GM18526 (cell line): ENCODE results near the gene SLC51B.

Source experiments
- POLR2A ChIP-seq: IDR thresholded peaks from 3 replicates; pipeline ENCODE4 v1.6.1; 2011; ENCODE audit not compliant: insufficient read length; ENCODE audit errors: extremely low read depth

Gene SLC51B

DNA sequence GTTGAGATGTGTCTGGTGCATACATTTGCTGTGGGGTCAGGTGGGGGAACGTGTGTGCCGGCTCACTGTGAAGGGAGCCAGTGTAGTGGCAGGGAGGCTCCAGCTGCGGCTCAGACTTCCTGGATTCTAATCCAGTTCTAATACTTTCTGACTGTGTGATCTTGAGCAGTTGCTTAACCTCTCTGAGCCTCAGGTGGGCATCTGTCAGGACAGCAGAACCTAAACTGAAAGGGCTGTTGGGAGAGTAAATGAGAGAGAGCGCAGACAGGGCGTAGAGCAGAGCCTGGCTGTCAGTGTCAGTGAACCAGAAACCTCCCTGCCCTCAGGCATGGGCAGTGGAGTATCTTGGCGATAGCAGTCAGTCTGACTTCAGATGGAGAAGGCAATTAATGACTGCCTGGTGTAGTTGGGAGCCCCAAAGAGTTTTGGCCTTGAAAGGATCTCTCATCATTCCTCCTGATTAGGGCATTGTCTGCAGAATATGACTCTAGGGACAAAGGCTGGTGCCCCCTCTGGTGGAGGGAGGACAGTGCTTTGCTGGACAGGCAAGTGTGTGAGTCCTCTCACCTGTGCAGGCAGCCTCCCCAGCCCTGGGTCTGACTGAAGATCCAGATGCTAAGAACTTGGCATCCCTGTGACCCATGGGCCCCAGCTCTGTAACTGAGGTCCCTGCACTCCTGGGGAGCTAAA lies 40.9 kb downstream of the SLC51B start:
- TF ChIP-seq POLR2A, result no peak

DNA sequence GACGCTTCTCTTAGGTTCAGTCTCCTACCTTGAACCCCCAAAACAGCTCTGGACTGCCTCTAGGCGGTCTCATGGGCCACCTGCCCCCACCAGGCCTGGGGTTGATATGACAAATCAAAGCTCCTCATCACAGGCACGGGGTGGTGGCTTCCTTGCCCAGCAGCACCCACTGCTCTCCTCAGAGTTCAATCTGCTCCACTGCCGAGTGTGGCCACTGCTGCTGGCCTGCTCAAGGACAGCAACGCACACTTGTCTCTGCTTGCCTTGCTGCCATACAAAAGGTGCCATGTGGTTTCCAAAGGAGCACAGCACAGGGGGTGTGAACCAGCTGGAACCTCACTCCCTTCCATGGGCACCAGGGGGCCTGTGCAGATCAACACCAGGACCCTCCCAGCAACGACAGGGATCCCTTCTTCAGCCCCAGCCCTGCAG lies 41.5 kb downstream of the SLC51B start:
- TF ChIP-seq POLR2A, result no peak

- no peak for TF ChIP-seq POLR2A
These were observed 42.2 kb downstream of the SLC51B start for GRCh38 chr15:65087411-65087810.

DNA sequence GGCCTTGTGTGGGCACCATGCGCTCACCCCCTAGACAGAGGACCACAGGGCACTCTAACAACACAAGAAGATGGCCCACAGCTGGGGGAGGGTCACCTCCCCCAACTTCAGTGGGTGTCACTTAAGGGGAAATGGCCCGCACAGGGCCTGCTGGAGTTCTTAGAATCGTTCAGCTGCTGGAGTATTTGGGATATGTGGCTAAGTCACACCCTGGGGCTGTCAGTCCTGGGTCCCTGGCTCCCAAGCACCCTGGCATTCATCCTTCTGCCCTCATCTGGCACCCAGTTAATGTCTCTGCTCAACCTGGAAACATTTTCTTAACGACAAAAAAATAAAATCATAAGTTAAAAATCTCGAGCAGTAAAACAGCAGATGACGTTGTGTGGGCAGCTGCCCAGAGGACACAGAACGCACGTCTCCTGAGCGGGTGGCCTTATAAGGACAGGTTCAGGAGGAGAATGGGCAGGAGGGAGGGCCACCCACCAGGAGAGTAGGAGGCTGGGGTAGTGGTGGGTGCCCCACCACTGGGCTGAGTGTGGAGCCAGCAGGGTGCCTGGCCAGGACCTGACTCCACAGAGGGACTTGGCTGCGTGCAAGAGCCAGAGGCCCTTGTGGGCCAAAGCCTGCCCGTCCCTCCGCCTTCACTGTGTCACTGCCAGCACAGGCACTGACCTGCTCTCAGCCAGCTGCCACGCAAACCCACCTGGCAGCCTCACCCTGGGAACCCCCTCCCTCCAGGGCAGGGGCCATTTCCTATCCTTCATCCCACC lies 42.9 kb downstream of the SLC51B start:
- no peak for TF ChIP-seq POLR2A

- TF ChIP-seq POLR2A, result no peak
These were observed 43.4 kb downstream of the SLC51B start for GRCh38 chr15:65088643-65089021.

GRCh38 chr15:65089206-65089824 lies 44.1 kb downstream of the SLC51B start:
- TF ChIP-seq POLR2A, result no peak

GRCh38 chr15:65091946-65092770 lies 47.0 kb downstream of the SLC51B start:
- TF ChIP-seq POLR2A, result no peak

DNA sequence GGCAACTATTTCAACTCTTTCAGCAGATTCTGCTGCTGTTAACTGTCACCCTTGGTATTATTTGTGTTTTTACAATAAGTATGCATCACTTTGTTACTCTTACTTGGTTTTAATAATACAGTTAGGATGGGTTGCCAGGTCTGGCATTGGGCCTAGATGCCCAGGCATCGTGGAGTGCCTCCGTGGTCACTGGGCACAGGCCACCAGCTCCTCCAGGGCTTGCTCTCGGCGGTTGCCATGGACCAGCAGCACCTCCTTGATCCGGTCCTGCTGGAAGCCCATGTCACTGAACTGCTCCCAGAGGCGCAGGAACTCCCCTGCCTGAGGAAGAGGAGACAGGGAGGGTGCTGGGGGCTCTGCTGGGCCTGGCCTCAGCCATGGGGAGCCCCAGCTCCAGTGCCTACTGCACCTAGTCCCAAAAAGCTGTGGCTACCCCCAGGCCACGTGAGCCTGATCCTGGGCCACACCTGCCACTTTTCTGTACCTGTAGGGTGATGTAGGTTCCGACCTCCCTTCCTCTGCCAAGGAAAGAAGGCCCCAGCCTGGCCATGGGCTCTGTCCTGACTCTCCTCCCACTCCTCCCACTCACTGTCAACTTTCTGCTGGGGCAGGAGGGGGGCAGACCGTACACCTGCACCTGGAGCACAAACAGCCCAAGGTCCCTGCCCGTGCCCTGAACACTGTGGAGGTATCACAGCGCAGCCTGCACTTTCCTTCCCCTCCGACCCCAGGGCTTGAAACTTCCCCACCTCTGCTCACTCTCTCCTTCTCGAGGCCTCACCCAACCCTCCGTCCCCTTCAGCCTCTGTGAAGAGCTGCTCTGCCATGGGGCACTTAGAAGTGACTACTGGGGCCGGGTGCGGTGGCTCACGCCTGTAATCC lies 48.0 kb downstream of the SLC51B start:
- TF ChIP-seq POLR2A, result no peak

- no peak for TF ChIP-seq POLR2A
These were observed 49.3 kb downstream of the SLC51B start for GRCh38 chr15:65094294-65094995.

DNA sequence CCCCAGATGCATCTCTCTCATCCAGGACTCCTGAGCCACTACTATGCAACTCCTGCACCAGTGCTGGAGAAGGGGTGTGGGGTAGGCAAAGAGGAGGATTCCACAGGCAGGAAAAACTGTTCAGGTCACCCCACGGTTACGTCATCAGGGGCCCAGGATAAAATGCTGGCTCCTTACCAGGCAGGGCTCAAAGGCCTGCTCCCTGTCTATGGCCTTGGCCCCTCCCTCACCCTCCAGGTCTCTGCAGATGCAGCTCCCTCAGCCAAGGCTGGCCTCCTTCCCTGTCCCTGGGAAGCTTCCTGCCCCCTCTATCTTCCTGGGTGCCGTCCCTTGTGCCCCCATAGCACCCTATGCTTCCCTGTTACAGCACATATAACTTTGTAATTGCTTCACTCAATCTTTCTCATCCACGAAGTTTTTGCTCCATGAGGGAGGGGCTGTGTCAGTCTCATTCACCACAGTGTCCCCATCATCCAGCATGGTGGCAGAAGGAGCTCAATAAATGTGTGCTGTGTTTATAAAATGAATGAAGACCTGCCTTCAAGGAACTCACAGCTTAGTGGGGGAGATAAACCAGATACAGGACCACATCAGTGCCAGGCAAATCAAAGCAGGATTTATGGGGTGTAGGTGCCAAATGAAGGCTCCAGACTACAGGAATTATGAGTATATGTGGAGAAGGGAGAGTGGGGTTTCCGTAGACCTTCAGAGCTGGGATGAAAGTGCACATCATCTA lies 50.0 kb downstream of the SLC51B start:
- no peak for TF ChIP-seq POLR2A

- no peak for TF ChIP-seq POLR2A
These were observed 50.5 kb downstream of the SLC51B start for GRCh38 chr15:65095747-65096104.

DNA sequence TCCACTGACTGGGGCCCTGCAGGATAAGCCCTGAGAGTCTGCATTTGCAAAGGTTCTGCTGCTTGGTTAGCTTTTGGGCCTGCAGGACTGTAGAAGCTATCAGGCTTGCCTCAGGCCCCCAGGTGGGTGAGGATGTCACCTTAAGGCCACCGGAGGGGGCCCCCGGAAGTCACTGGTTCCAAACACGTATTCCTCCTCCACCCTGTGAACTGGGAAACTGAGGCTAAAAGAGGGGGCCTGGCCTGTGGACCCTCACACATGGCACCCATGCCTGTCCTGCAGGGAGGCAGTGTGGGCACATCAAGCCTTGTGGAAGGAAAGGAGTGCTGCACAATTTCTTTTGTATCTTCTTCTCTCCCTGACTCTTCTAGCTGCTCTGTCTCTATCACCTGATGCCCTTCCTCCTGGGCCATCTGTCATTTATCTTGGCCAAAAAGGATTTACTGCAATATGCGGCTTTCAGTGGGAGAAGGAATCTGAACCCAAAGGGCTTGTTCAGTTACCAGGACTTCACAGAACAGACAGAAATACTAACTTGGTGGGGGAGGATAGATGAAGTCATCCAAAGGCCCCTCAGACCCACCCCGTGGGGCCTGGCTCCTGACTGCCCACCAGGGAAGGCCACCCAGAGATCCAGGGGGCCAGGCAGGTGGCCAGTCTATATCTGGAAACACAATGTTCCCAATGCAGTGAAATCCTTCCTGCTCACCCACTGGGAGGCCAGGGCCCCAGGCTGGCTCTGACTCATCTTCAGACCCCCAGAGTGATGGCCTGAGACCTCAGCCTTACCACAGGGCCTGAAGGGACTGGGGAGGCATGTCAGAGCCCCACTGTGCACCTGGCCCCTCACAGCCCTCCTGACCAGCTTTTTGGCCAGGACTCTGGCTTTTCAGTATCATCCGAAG lies 51.5 kb downstream of the SLC51B start:
- TF ChIP-seq POLR2A, result no peak
